Astrocyte (in vitro differentiated cells and primary cell): ENCODE measurements around the gene ACOT6.
"Not testable (repeated sequence)": the region's sequence is repeated elsewhere in the genome, so short reads cannot be mapped to it uniquely, and the experiment has no call there.

Experiments
- EZH2 ChIP-seq: IDR thresholded peaks from 2 replicates; pipeline ENCODE4 v1.6.1; 2012; ENCODE audit warnings: mild to moderate bottlenecking, low read length, inconsistent platforms; ENCODE audit not compliant: insufficient read depth
- TF ChIP-seq, protein P1 (sequence below): IDR thresholded peaks from 2 replicates; pipeline ENCODE4 v1.5.1; 2011; ENCODE audit warnings: low read depth, mild to moderate bottlenecking, inconsistent platforms, low read length, moderate library complexity; ENCODE audit not compliant: insufficient read depth

DNA sequence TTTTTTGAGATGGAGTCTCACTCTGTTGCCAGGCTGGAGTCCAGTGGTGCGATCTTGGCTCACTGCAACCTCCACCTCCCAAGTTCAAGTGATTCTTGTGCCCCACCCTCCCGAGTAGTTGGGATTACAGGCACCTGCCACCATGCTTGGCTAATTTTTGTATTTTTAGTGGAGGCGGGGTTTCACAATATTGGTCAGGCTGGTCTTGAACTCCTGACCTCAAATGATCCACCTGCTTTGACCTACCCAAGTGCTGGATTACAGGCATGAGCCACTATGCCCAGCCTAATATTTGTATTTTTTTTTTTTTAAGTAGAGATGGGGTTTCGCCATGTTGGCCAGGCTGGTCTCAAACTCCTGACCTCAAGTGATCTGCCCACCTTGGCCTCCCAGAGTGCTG is 38.6 kb upstream of the ACOT6 start:
- not testable (repeated sequence) for TF ChIP-seq EZH2
- TF ChIP-seq, protein P1, sequence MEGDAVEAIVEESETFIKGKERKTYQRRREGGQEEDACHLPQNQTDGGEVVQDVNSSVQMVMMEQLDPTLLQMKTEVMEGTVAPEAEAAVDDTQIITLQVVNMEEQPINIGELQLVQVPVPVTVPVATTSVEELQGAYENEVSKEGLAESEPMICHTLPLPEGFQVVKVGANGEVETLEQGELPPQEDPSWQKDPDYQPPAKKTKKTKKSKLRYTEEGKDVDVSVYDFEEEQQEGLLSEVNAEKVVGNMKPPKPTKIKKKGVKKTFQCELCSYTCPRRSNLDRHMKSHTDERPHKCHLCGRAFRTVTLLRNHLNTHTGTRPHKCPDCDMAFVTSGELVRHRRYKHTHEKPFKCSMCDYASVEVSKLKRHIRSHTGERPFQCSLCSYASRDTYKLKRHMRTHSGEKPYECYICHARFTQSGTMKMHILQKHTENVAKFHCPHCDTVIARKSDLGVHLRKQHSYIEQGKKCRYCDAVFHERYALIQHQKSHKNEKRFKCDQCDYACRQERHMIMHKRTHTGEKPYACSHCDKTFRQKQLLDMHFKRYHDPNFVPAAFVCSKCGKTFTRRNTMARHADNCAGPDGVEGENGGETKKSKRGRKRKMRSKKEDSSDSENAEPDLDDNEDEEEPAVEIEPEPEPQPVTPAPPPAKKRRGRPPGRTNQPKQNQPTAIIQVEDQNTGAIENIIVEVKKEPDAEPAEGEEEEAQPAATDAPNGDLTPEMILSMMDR = not testable (repeated sequence)
